Heart left ventricle (tissue), 13 donors: Measurements from ENCODE around the gene LDHAL6B.

Experiments used
- POLR2A ChIP-seq, 2 donors: fragments of 450-650 bp; IDR thresholded peaks; one replicate each; pipeline ENCODE4 v1.6.1; 2017; ENCODE audit warnings: antibody characterized with exemption in 2 of 2, mild to moderate bottlenecking in 2 of 2, moderate library complexity in 2 of 2
- TF ChIP-seq, protein P1 (sequence below), 12 donors: fragments of 200-600 bp; sonication (generic) in 4 of 12; IDR thresholded peaks; one replicate each; pipeline versions ENCODE4 v1.5.0 to v1.8.0; 2018 to 2022; ENCODE audit warnings: antibody characterized with exemption in 12 of 12, mild to moderate bottlenecking in 5 of 12
- donor health status: ischemic (EF 13 %, LVEDD 7.1; RV severe dilation, severe dysfunction).
- donor health status: DM: no; HTN: yes; CAD: no.
- donor health status: DM: no; HTN: no; CAD: no.
- donor health status: ischemic (EF 25% LVEDD 6.9; RV normal size, moderate dysfunction).
- donor health status: ischemic (EF 25% LVEDD 5.7; RV mildly dilated, moderate dysfunction).
- donor health status: ischemic (EF 35%, LVEDD 5.7; RV mildly dilated, moderate dysfunction).
- donor health status: nonischemic (EF 11% LVEDD 7.7; RV severe dilation, severe dysfunction).
- donor health status: DM: yes; HTN: yes; CAD: no.
- donor health status: PGD.
- donor health status: ischemic (EF 29% LVEDD 5.4; RV normal size, mild dysfunction).
- donor health status: nonischemic (EF 23%, LVEDD 6.1; RV moderate dilation, normal function).

DNA sequence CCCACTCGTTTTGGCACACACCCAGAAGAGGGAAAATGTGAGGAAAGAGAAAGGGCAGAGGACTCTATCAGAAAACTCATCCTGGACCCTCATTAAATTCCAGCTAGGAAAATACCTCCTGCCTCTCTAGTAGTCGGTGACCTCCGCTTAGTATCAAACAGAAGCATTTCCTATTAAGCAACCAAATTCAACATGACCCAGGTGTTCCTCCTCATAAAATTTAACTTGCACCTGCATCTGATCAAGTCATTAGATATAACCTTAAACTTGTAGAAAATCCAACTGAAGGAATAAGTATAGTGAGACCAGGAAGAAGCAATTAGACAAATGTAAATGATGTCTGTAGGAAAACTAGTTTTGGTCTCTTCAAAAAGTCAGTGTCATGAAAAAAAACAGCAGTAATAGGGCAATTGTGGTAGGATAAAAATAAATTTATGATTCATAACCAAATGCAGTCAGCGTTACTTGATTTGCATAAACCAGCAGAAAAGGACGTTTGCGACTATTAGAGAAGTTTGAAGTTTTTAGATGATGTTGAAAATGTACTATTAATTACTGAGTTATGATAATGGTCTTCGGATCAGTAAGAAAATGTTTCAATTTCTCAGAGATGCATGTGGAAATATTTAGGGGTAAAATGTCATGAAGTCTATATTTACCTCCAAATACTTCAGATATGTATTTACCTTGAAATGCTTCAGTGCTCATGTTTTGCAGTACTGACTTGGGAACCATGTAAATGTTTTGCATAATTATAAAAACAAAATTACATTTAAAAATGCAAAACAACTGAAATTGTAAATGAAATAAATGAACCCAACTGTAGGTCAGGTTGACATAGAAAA is 44.6 kb downstream of the LDHAL6B start:
- TF ChIP-seq POLR2A (IDR thresholded peaks at IDR 0.05) = no peak
- TF ChIP-seq, protein P1, sequence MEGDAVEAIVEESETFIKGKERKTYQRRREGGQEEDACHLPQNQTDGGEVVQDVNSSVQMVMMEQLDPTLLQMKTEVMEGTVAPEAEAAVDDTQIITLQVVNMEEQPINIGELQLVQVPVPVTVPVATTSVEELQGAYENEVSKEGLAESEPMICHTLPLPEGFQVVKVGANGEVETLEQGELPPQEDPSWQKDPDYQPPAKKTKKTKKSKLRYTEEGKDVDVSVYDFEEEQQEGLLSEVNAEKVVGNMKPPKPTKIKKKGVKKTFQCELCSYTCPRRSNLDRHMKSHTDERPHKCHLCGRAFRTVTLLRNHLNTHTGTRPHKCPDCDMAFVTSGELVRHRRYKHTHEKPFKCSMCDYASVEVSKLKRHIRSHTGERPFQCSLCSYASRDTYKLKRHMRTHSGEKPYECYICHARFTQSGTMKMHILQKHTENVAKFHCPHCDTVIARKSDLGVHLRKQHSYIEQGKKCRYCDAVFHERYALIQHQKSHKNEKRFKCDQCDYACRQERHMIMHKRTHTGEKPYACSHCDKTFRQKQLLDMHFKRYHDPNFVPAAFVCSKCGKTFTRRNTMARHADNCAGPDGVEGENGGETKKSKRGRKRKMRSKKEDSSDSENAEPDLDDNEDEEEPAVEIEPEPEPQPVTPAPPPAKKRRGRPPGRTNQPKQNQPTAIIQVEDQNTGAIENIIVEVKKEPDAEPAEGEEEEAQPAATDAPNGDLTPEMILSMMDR (IDR thresholded peaks at IDR 0.05) = no peak
